HEK293T (cell line): ENCODE results near the gene NFX1.

Source experiments
- ARNT ChIP-seq: fragments of 450-650 bp; IDR thresholded peaks from 2 replicates; pipeline ENCODE4 v1.6.1; 2017; ENCODE audit warnings: mild to moderate bottlenecking
- BHLHE40 ChIP-seq: fragments of 450-650 bp; IDR thresholded peaks from 2 replicates; pipeline ENCODE4 v1.6.1; 2016; ENCODE audit warnings: mild to moderate bottlenecking, moderate library complexity, borderline replicate concordance
- CTBP1 ChIP-seq: fragments of 450-650 bp; IDR thresholded peaks from 2 replicates; pipeline ENCODE4 v1.6.1; 2016; ENCODE audit warnings: borderline replicate concordance
- ELF4 ChIP-seq: fragments of 450-650 bp; IDR thresholded peaks from 2 replicates; pipeline ENCODE4 v1.6.1; 2017; ENCODE audit warnings: antibody characterized with exemption
- FOXA1 ChIP-seq: fragments of 450-650 bp; IDR thresholded peaks from 2 replicates; pipeline ENCODE4 v1.6.1; 2016; ENCODE audit warnings: mild to moderate bottlenecking
- FOXK2 ChIP-seq: fragments of 450-650 bp; IDR thresholded peaks from 2 replicates; pipeline ENCODE4 v1.6.1; 2016; ENCODE audit warnings: mild to moderate bottlenecking
- HDGF ChIP-seq: fragments of 450-650 bp; IDR thresholded peaks from 2 replicates; pipeline ENCODE4 v1.6.1; 2017; ENCODE audit warnings: antibody characterized with exemption, borderline replicate concordance
- LEF1 ChIP-seq: fragments of 450-650 bp; IDR thresholded peaks from 2 replicates; pipeline ENCODE4 v1.6.1; 2017; ENCODE audit warnings: mild to moderate bottlenecking, borderline replicate concordance
- NFRKB ChIP-seq: fragments of 450-650 bp; IDR thresholded peaks from 2 replicates; pipeline ENCODE4 v1.6.1; 2016; ENCODE audit warnings: mild to moderate bottlenecking, moderate library complexity
- PKNOX1 ChIP-seq: fragments of 450-650 bp; IDR thresholded peaks from 2 replicates; pipeline ENCODE4 v1.6.1; 2016
- SP1 ChIP-seq: fragments of 450-650 bp; IDR thresholded peaks from 2 replicates; pipeline ENCODE4 v1.6.1; 2017
- SUZ12 ChIP-seq: fragments of 450-650 bp; IDR thresholded peaks from 2 replicates; pipeline ENCODE4 v1.6.1; 2016; ENCODE audit warnings: mild to moderate bottlenecking
- TARDBP ChIP-seq: fragments of 450-650 bp; IDR thresholded peaks from 2 replicates; pipeline ENCODE4 v1.6.1; 2016
- ZNF384 ChIP-seq: fragments of 450-650 bp; IDR thresholded peaks from 2 replicates; pipeline ENCODE4 v1.6.1; 2016

- TF ChIP-seq NFRKB, result no peak
- TF ChIP-seq BHLHE40, result no peak
- TF ChIP-seq ELF4, result no peak
- TF ChIP-seq LEF1, result no peak
- TF ChIP-seq SP1, result no peak
- no peak for TF ChIP-seq ARNT
- TF ChIP-seq HDGF, result no peak
- TF ChIP-seq ZNF384, result no peak
- no peak for TF ChIP-seq TARDBP
- TF ChIP-seq SUZ12, result no peak
- no peak for TF ChIP-seq CTBP1
- TF ChIP-seq FOXK2, result no peak
- no peak for TF ChIP-seq FOXA1
- TF ChIP-seq PKNOX1, result no peak
These were observed 87.9 kb downstream of the NFX1 start for GRCh38 chr9:33378121-33378795.
